ENCODE results near the gene JAM2. TPM values are rescaled to one million over a fixed set of nuclear protein-coding genes. Genes with fewer than 3 reads are reported as not detected.

JAM2 gene, protein sequence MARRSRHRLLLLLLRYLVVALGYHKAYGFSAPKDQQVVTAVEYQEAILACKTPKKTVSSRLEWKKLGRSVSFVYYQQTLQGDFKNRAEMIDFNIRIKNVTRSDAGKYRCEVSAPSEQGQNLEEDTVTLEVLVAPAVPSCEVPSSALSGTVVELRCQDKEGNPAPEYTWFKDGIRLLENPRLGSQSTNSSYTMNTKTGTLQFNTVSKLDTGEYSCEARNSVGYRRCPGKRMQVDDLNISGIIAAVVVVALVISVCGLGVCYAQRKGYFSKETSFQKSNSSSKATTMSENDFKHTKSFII
- total RNA-seq, result 1 to 10 TPM in 1 of 2 donors, under 1 TPM in 1; 0.33 to 3.4 TPM

DNA sequence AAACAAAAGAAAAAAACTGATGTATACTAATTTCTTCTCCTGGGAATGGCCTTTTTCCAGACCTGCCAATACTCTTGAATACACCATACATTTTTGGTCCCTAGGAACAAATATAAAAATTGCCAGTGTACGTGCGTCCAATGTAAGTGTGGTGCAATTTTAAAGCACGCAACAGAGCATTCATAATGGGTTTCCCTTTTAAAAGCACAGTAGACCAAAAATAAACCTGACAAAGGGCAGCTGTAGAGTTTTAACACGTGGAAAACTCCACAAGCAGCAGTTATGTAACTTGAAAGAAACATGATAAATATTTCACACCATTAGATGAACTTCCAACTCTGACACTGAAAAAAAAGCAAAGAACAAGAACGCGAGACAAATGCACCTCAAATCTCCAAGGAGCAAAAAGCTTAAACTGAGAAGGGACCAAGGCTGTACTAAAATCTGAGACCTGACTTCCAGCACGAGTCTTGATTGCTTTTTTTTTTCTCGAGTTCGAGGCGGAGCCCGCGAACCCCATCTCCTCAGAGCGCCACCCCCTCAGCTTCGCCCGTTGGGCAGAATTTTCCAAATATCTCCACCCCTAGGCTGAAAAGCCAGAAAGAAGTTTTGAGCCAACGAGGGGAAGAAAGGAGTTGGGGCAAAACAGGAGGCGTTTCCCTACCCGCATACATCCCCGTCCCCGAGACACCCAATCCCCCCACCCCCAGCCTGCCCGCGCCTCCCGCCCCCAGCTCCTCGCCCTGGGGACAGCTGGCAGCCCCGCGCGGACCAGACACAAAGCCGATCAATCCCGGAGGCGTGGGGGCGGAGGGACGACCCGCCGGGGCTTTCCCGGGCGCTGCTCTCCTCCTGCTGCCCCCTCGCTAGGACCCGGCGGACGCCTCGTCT is at the start of gene JAM2:
JAM2 (plus strand) TSS at position 599 of the 891 bp plus-strand sequence. CDS start 564 bp downstream, outside the sequence.
- ATAC-seq, result peak; percentile 41

DNA sequence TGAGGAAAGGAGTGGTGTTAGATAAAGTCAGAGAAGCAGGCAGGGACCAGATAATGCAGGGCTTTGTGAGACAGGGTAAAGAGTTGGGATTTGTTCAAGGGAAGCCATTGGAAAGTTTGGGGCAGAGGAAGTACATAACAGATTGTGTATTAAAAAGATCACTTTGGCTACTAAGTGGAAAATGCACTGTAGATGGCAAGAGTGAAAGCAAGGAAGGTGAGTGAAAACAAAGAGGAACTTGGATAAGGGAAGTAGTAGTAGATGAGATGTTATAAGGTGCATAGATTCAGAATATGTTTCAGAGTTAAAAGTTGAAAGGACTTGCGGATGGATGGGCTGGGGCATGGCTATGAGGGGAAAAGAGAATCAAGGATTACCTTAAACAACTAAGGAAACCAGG is 49.2 kb upstream of the JAM2 start:
- Histone ChIP-seq H3K4me3 (no peak overlapping the region), H3K9me3 (no peaks in the 10 kb centered on the region), H3K4me1 (no peaks in the 10 kb centered on the region), H3K27me3 (no peaks in the 10 kb centered on the region), H3K36me3 (replicated peaks in 1 of 2; ENCODE audit: insufficient read depth in 1 of 2, low read depth in 2 of 2) (peaks cover 0 to 14% of the 10 kb centered on the region in 2 donors), H3K27ac (no peak overlapping the region)
- intact Hi-C loops (cut with DNase I), result no loop called here
- WGBS, 2 donors, result 92 to 94% methylated on average over 1 of the region's 1 CpG
- DNase-seq, result no peak
- TF ChIP-seq, protein P1, sequence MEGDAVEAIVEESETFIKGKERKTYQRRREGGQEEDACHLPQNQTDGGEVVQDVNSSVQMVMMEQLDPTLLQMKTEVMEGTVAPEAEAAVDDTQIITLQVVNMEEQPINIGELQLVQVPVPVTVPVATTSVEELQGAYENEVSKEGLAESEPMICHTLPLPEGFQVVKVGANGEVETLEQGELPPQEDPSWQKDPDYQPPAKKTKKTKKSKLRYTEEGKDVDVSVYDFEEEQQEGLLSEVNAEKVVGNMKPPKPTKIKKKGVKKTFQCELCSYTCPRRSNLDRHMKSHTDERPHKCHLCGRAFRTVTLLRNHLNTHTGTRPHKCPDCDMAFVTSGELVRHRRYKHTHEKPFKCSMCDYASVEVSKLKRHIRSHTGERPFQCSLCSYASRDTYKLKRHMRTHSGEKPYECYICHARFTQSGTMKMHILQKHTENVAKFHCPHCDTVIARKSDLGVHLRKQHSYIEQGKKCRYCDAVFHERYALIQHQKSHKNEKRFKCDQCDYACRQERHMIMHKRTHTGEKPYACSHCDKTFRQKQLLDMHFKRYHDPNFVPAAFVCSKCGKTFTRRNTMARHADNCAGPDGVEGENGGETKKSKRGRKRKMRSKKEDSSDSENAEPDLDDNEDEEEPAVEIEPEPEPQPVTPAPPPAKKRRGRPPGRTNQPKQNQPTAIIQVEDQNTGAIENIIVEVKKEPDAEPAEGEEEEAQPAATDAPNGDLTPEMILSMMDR (IDR thresholded peaks at IDR 0.05), result no peak
- TF ChIP-seq POLR2A (IDR thresholded peaks at IDR 0.05), result no peak
- ATAC-seq, result no peak

More for the DNA sequence above, at the start of gene JAM2:
- peaks cover 18% of the 10 kb centered on the region for H3K4me1 ChIP-seq
- intact Hi-C loops (cut with DNase I), result no loop called here
- TF ChIP-seq, protein P1 (IDR thresholded peaks at IDR 0.05), result no peak
- no peak for TF ChIP-seq POLR2A (IDR thresholded peaks at IDR 0.05)
- H3K9me3 ChIP-seq, result no peaks in the 10 kb centered on the region
- H3K27ac ChIP-seq, result peak within 1 kb of the TSS in 2 of 4 donors; percentile 8 to 12
- 1% methylated on average over 15 to 41 of the region's 41 CpGs for WGBS, 2 donors
- peak in 3 of 4 donors; percentile 11 to 17 (median 13) for DNase-seq
- peak within 1 kb of the TSS; percentile 15 to 26 for H3K4me3 ChIP-seq
- no peaks in the 10 kb centered on the region for H3K36me3 ChIP-seq (replicated peaks in 1 of 2; ENCODE audit: insufficient read depth in 1 of 2, low read depth in 2 of 2)
- H3K27me3 ChIP-seq, result no peaks in the 10 kb centered on the region

DNA sequence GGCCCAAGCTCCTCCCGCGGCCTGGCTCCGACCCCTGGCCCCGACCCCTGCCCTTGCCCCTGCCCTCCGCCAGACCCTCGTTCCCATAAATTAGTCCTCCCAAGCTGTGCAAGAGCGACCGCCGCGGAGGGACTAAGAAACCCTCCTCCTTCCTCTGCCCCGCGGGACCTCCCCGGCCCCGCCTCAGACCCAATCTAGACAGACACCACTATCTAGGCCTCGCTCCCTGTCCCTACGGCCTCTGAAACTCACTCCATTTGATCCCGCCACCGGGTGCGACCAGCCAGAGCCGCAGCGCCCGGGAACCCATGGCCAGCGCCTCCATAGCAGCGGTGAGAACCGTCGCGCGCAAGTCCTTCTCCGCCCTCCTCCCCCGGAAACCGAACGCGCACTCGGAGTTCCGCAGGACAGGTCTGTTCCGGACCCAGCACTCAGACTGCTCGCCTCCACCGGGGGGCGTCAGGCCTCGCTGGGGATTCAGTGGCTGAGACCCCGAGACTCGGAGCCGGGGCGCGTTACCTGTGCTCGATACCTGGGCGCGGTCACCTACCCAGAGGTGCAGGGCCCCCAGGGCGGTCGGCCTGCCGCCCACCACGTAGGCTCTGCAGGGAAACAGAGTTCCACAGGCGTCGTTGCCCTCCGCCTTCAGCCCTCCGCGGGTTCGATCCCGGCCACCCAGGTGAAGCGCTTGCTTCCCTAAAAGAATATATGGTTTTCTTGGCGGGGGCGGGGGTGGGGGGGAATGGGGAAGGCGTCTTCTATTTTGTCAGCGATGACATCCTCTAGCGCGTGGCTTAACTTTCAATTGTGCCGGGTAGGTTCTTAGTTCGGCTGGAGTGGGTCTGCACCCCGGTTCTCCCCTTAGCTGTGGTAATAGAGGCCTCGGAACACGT is 31.7 kb upstream of the JAM2 start, which contains the start of gene MRPL39:
MRPL39 (minus strand) TSS at position 331 of the 893 bp plus-strand sequence; CDS start at position 325, 6 bp downstream.
- Histone ChIP-seq H3K4me1 (peaks cover 29% of the 10 kb centered on the region), H3K9me3 (no peaks in the 10 kb centered on the region), H3K27ac (peak within 1 kb of the TSS; percentile 35 to 82 (median 77)), H3K27me3 (no peaks in the 10 kb centered on the region), H3K36me3 (replicated peaks in 1 of 2; ENCODE audit: insufficient read depth in 1 of 2, low read depth in 2 of 2) (peaks cover 0 to 2% of the 10 kb centered on the region in 2 donors), H3K4me3 (peak within 1 kb of the TSS; percentile 67 to 73)
- intact Hi-C loops (cut with DNase I), result no loop called here
- 0 to 1% methylated on average over 17 to 71 of the region's 71 CpGs for WGBS, 2 donors
- peak; percentile 32 to 84 (median 73) for TF ChIP-seq POLR2A (IDR thresholded peaks at IDR 0.05)
- TF ChIP-seq, protein P1 (IDR thresholded peaks at IDR 0.05), result peak in 6 of 7 experiments; percentile 23 to 66 (median 54)
- ATAC-seq, result peak; percentile 95
- DNase-seq, result peak; percentile 82 to 90 (median 86)

DNA sequence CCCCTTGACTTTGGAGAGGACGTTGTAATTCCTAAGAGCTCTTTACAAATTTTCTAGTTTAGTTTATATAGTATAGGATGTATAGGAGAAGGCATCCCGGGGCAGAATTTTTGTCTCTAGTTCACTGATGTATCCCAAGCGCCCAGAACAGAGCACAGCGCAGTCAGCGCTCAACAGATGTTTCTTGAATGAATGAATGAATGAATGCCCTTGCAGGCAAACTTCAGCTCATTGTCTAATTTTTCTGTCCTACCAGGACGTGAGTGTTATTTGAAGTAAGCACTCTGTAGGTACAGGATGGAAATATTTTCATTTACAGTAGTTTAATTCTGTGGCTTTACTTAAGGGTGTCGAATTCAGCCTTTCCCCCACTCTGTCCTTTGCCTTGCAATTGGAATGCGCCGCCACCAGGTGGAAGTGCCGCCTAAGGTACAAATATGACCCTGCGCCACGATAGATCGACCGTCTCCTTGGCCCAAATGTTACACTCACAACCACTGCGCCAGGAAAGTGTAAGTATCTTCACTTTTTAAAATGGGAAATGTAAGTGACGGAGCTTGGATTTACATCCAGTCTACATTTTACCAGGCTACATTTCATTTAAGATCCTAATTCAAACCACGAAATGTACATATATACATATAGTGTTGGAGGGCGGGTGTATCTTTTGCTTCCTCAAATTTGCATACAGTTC is 30.9 kb upstream of the JAM2 start:
- H3K27me3 ChIP-seq, result no peaks in the 10 kb centered on the region
- ATAC-seq, result peak; percentile 92
- intact Hi-C loops (cut with DNase I), result no loop called here
- TF ChIP-seq, protein P1 (IDR thresholded peaks at IDR 0.05), result peak; percentile 74 to 95 (median 91)
- TF ChIP-seq POLR2A (IDR thresholded peaks at IDR 0.05), result no peak
- 5 to 6% methylated on average over 18 of the region's 18 CpGs for WGBS, 2 donors
- peak; percentile 79 to 86 (median 83) for DNase-seq
- H3K9me3 ChIP-seq, result no peaks in the 10 kb centered on the region
- peak overlapping the region in 2 of 4 donors; percentile 81 to 82 for H3K27ac ChIP-seq
- peak overlapping the region; percentile 67 to 73 for H3K4me3 ChIP-seq
- H3K36me3 ChIP-seq (replicated peaks in 1 of 2; ENCODE audit: insufficient read depth in 1 of 2, low read depth in 2 of 2), result no peaks in the 10 kb centered on the region
- H3K4me1 ChIP-seq, result peaks cover 29% of the 10 kb centered on the region
